Coronary artery (tissue), 2 donors: ENCODE results near the gene PGD.

Experiments used
- DNase-seq: peaks from one replicate; pipeline ENCODE4 v3.0.0-alpha.2; 2017; ENCODE audit warnings: low spot score
- H3K27ac ChIP-seq, 2 donors: fragments of 200-600 bp; sonication (generic); one replicate each; pipeline ENCODE4 v1.5.1; 2016 to 2019
- H3K4me3 ChIP-seq: fragments of 200-600 bp; sonication (generic); 2 replicates; pipeline ENCODE4 v1.5.1; 2016; ENCODE audit warnings: mild to moderate bottlenecking, moderate library complexity
- CTCF ChIP-seq: fragments of 200-600 bp; sonication (generic); IDR thresholded peaks from one replicate; pipeline ENCODE4 v1.5.1; 2019; ENCODE audit warnings: antibody characterized with exemption

Gene PGD

GRCh38 chr1:10438677-10439163 is 39.9 kb downstream of the PGD start:
- no peak overlapping the region for H3K27ac ChIP-seq
- H3K4me3 ChIP-seq = no peak overlapping the region
- no peak for DNase-seq
- TF ChIP-seq CTCF = no peak

GRCh38 chr1:10440305-10440704 is 41.4 kb downstream of the PGD start:
- Histone ChIP-seq H3K4me3 (no peak overlapping the region), H3K27ac (no peak overlapping the region)
- TF ChIP-seq CTCF = no peak

GRCh38 chr1:10440794-10441193 is 41.9 kb downstream of the PGD start:
- Histone ChIP-seq H3K27ac (no peak overlapping the region), H3K4me3 (no peak overlapping the region)
- no peak for DNase-seq
- TF ChIP-seq CTCF = no peak

More at GRCh38 chr1:10440305-10440704, 41.4 kb downstream of the PGD start:
- DNase-seq = no peak

- no peak overlapping the region for H3K27ac ChIP-seq
- DNase-seq = no peak
- no peak overlapping the region for H3K4me3 ChIP-seq
- no peak for TF ChIP-seq CTCF
Measured at GRCh38 chr1:10444248-10444647, 45.4 kb downstream of the PGD start.

- Histone ChIP-seq H3K4me3 (no peak overlapping the region), H3K27ac (no peak overlapping the region)
- no peak for DNase-seq
- TF ChIP-seq CTCF = no peak
Measured at GRCh38 chr1:10444795-10445397, 46.0 kb downstream of the PGD start.

DNA sequence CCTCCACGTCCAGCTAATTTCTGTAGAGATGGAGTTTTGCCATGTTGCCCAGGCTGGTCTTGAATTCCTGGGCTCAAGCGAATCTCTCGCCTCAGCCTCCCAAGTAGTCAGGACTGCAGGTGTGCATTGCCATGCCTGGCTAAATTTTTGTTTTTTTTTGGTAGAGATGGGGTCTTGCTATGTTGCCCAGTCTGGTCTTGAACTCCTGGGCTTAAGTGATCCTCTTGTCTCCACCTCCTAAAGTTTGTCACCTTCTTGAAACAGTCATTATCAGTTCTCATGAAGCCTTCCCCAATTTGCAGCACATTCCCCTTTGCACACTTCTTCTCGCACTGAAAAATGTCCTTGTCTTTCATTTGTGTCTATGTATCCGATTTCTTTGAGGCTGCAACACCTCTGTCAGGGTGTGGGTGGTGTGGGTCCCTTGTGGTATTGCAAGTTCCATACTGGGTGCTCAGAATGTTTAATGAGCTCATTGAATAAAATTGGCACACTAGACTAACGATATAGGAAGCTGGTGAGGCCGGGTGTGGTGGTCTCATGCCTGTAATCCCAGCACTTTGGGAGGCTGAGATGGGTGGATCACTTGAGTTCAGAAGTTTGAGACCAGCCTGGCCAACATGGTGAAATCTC is 48.0 kb downstream of the PGD start:
- TF ChIP-seq CTCF = no peak
- no peak for DNase-seq
- H3K27ac ChIP-seq = no peak overlapping the region
- H3K4me3 ChIP-seq = no peak overlapping the region

DNA sequence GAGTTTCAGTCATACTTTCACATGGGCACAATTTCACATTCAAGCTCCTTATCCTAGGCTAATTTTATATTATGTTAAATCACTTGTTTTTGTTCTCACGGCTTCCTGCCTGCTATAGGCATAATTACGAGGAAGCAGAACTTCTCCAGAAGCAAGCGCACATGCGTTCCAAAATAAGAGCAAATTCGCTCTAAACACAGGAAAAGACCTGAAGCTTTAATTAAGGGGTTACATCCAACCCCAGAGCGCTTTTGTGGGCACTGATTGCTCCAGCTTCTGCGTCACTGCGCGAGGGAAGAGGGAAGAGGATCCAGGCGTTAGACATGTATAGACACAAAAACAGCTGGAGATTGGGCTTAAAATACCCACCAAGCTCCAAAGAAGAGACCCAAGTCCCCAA is 50.9 kb downstream of the PGD start, which contains the start of gene CORT:
TSS of gene CORT (plus strand) at position 281 of the 400 bp plus-strand sequence. CDS start 193 bp downstream, outside the sequence.
- Histone ChIP-seq H3K4me3 (no peak within 1 kb of the TSS), H3K27ac (no peak within 1 kb of the TSS)
- no peak for TF ChIP-seq CTCF
- DNase-seq = no peak
